Hematopoietic multipotent progenitor cell treated with erythropoietin and hydrocortisone succinate and interleukin-3 and kit ligand, for 15 days (in vitro differentiated cells): ENCODE data around the gene HPCAL4.

Experiments used
- DNase-seq: peaks from one replicate; pipeline ENCODE4 v3.0.0-alpha.2; 2015; ENCODE audit warnings: low spot score

Gene HPCAL4

GRCh38 chr1:39676948-39677548 is 14.2 kb downstream of the HPCAL4 start:
- no peak for DNase-seq

- no peak for DNase-seq
Observed at GRCh38 chr1:39675220-39675619, 16.0 kb downstream of the HPCAL4 start.

GRCh38 chr1:39673215-39673614 is 18.0 kb downstream of the HPCAL4 start:
- DNase-seq = no peak

- peak; percentile 12 for DNase-seq
Observed at GRCh38 chr1:39672551-39672947, 18.7 kb downstream of the HPCAL4 start.

- no peak for DNase-seq
Observed at GRCh38 chr1:39671793-39672550, 19.3 kb downstream of the HPCAL4 start, which contains the start of gene NT5C1A. Gene NT5C1A, minus strand, starts transcription at chr1:39672107. Its CDS starts 69 bp downstream, at chr1:39672038.

- DNase-seq = no peak
Observed at GRCh38 chr1:39671433-39671792, 19.8 kb downstream of the HPCAL4 start.

GRCh38 chr1:39670689-39671088 is 20.5 kb downstream of the HPCAL4 start:
- DNase-seq = no peak

GRCh38 chr1:39668894-39669293 is 22.3 kb downstream of the HPCAL4 start:
- no peak for DNase-seq

GRCh38 chr1:39668111-39668510 is 23.1 kb downstream of the HPCAL4 start:
- no peak for DNase-seq

GRCh38 chr1:39666772-39667171 is 24.5 kb downstream of the HPCAL4 start:
- no peak for DNase-seq

GRCh38 chr1:39663559-39663958 is 27.7 kb downstream of the HPCAL4 start:
- no peak for DNase-seq

GRCh38 chr1:39662861-39663260 is 28.4 kb downstream of the HPCAL4 start:
- DNase-seq = no peak

- no peak for DNase-seq
Observed at GRCh38 chr1:39659538-39659937, 31.7 kb downstream of the HPCAL4 start.

- DNase-seq = no peak
Observed at GRCh38 chr1:39659110-39659509, 32.1 kb downstream of the HPCAL4 start.

- peak; percentile 57 for DNase-seq
Observed at GRCh38 chr1:39657923-39658485, 33.2 kb downstream of the HPCAL4 start.

GRCh38 chr1:39657402-39657801 is 33.8 kb downstream of the HPCAL4 start:
- no peak for DNase-seq

GRCh38 chr1:39656391-39656790 is 34.8 kb downstream of the HPCAL4 start:
- DNase-seq = no peak

- DNase-seq = no peak
Observed at GRCh38 chr1:39655578-39656268, 35.5 kb downstream of the HPCAL4 start.

- DNase-seq = no peak
Observed at GRCh38 chr1:39654291-39654690, 36.9 kb downstream of the HPCAL4 start.

- peak; percentile 61 for DNase-seq
Observed at GRCh38 chr1:39653546-39654031, 37.6 kb downstream of the HPCAL4 start.

GRCh38 chr1:39652554-39652953 is 38.7 kb downstream of the HPCAL4 start:
- no peak for DNase-seq

- DNase-seq = no peak
Observed at GRCh38 chr1:39652105-39652504, 39.1 kb downstream of the HPCAL4 start.

GRCh38 chr1:39650431-39650830 is 40.8 kb downstream of the HPCAL4 start:
- no peak for DNase-seq
